Stromal cell of bone marrow (primary cell): Measurements from ENCODE around the gene BMPR2.
A peak's percentile ranks its signal among the peaks of the same experiment; 100 is the strongest.

Source experiments
- DNase-seq: peaks from one replicate; pipeline ENCODE4 v3.0.0-alpha.2; 2012; ENCODE audit warnings: low read depth

Gene BMPR2

GRCh38 chr2:202604699-202605098 is 228.6 kb downstream of the BMPR2 start:
- DNase-seq, result no peak

DNA sequence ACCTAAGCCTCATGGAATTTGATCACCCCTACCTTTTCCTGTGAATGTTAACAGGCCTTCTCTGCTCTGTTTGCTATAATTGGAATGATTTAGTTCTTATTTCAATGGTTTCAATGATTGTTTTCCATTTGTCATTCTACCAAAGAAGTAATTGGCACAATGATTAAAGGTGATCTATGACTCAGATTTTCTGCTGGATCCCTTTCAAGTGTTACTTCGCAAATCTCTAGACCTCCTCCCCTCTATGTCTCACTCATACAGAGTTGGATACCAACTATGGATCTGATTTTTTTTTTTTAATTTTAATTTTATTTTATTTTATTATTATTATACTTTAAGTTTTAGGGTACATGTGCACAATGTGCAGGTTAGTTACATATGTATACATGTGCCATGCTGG is 229.0 kb downstream of the BMPR2 start:
- DNase-seq, result no peak

- DNase-seq, result no peak
These were observed 232.2 kb downstream of the BMPR2 start for GRCh38 chr2:202608142-202608852.

DNA sequence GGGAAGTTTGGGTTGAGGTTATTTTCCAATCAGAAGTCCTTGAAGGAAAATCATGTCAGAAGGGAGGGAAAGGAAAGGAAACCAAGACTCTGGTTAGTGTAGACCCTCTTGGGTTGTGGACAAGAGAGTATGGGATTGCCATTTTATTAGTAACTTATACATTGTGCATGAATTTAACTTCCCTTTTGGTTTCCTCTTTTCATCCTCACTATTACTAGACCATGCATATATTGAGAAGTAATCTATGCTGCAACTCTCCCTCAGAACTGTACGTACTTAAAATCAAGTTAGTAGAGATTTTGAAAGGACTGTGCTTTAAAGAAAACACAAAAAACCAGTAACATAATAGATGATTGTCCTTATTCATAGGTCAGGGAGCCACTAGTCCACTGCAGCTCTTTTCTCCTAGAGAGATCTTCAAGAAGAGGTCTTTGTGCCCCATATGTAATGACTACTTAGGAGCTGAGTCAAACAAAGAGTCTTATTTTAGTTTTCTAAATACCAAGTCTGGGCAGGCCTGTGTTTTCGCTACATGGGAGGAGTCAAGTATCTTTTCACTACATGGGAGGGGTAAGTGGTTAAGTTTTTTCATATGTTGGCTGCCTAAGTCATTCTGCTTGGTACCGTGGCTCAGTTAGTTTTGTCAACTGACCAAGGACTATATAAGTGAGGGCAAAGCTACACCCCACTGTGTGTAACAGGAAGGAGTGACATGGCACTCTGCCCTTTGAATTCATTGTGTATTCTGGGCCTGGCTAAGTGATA is 233.4 kb downstream of the BMPR2 start:
- DNase-seq, result peak; percentile 19

DNA sequence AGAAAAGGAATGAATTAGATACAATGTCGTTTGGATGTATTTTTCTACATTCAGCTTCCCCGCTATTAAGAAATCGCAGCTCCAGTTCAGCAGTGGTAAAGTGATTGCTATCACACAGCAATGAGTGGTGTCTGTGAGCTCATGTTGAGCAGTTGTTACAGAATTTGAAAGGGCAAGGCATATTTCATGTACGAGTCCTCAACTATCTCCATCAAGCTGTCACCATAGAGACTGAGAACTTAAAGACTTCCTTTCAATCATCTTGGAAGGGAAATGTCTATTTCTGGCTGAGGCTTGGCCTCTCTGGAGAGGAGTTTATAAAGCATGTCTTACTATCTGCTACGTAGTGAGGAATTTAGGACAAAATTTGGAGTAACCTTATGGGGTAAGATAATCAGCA is 234.3 kb downstream of the BMPR2 start:
- DNase-seq, result no peak

- no peak for DNase-seq
These were observed 236.0 kb downstream of the BMPR2 start for GRCh38 chr2:202612145-202612544.

- DNase-seq, result no peak
These were observed 237.4 kb downstream of the BMPR2 start for GRCh38 chr2:202613479-202613878.
